PC-3 (cell line): ENCODE results near the gene DGKB.

Experiments
- EZH2phosphoT487 ChIP-seq: fragments of 300-600 bp; sonication (generic); IDR thresholded peaks from 2 replicates; pipeline ENCODE4 v1.6.1; 2018; ENCODE audit warnings: mild to moderate bottlenecking, antibody characterized with exemption, low read length, borderline replicate concordance
- TF ChIP-seq, protein P1 (sequence below): fragments of 300-600 bp; sonication (generic); conservative IDR thresholded peaks from 2 replicates; pipeline ENCODE4 v1.5.1; 2017; ENCODE audit warnings: antibody characterized with exemption, low read depth, mild to moderate bottlenecking, low read length

DNA sequence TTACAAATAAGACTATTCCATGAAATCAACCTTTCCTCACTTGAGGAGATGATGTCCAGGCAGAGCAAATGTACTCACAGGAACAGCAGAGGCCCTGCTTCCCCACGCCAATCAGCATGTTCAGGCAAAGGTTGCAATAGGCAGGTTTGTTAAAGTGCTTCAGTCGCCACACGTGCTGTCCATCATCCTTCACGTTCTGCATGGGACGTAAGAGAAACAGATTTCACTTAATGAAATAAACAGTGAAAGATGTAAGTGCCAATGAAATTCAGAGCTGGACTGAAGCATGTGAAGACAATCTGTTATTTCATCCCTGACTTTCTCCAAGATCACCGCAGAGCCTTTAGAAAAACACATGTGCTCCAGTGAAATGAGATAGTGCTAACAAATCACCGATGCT, 217.4 kb downstream of the DGKB start:
- TF ChIP-seq, protein P1, sequence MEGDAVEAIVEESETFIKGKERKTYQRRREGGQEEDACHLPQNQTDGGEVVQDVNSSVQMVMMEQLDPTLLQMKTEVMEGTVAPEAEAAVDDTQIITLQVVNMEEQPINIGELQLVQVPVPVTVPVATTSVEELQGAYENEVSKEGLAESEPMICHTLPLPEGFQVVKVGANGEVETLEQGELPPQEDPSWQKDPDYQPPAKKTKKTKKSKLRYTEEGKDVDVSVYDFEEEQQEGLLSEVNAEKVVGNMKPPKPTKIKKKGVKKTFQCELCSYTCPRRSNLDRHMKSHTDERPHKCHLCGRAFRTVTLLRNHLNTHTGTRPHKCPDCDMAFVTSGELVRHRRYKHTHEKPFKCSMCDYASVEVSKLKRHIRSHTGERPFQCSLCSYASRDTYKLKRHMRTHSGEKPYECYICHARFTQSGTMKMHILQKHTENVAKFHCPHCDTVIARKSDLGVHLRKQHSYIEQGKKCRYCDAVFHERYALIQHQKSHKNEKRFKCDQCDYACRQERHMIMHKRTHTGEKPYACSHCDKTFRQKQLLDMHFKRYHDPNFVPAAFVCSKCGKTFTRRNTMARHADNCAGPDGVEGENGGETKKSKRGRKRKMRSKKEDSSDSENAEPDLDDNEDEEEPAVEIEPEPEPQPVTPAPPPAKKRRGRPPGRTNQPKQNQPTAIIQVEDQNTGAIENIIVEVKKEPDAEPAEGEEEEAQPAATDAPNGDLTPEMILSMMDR = no peak
- TF ChIP-seq EZH2phosphoT487 = no peak
